ENCODE measurements around the gene B4GALNT4.

Gene B4GALNT4

GRCh38 chr11:380095-380480, 10.8 kb downstream of the B4GALNT4 start:
- no peak for TF ChIP-seq CTCF (IDR thresholded peaks at IDR 0.05; ENCODE audit: low read depth, low read length)
- H3K4me3 ChIP-seq (ENCODE audit: low read depth, low read length): no peak overlapping the region
- DNase-seq (ENCODE audit: low read depth, low spot score): no peak
- in situ Hi-C loops (cut with HindIII; ENCODE audit: low sequenced_read_pairs): no loop called here

- no peak overlapping the region for H3K4me3 ChIP-seq (ENCODE audit: low read depth, low read length)
- TF ChIP-seq CTCF (IDR thresholded peaks at IDR 0.05; ENCODE audit: low read depth, low read length): no peak
- DNase-seq (ENCODE audit: low read depth, low spot score): no peak
- in situ Hi-C loops (cut with HindIII; ENCODE audit: low sequenced_read_pairs): no loop called here
These were observed 11.2 kb downstream of the B4GALNT4 start for GRCh38 chr11:380491-380890.

DNA sequence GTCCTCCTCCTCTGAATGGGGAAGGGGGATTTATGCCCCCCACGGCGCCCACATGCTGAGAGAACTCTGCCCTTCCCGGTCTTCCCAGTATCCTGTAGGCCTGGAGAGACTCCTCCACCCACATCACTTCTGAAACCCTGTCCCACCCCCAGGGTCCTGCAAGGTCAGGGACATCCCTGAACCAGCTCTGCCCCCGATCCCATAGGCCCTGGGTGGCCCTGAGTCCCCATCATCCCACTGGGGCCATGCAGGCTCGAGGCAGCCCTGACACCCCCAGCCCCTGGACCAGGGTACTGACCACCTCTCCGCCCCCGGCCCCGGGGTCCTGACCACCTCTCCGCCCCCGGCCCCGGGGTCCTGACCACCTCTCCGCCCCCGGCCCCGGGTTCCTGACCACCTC, 11.7 kb downstream of the B4GALNT4 start:
- in situ Hi-C loops (cut with HindIII; ENCODE audit: low sequenced_read_pairs): no loop called here
- DNase-seq (ENCODE audit: low read depth, low spot score): no peak
- H3K4me3 ChIP-seq (ENCODE audit: low read depth, low read length): no peak overlapping the region
- TF ChIP-seq CTCF (IDR thresholded peaks at IDR 0.05; ENCODE audit: low read depth, low read length): no peak

DNA sequence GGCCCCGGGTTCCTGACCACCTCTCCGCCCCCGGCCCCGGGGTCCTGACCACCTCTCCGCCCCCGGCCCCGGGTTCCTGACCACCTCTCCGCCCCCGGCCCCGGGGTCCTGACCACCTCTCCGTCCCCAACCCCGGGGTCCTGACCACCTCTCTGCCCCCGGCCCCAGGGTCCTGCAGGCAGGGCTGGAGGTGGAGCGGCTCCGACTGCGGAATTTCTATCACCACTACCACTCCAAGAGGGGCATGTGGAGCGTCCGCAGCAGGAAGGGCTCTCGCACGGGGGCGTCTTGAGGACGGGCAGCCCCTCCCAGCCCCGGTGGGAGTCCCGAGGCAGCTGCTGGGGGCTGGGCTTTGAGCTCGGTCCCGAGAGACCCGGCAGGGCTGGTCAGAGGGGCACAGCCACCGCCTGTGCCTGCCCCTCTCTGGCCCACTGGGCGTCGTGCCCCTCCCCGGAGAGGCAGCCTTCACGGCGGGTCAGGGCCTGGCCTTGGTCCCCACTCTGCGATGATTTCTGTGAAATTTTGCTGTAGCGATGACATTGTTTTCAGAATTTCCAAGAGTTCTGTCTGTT, 12.3 kb downstream of the B4GALNT4 start:
- TF ChIP-seq CTCF (IDR thresholded peaks at IDR 0.05; ENCODE audit: low read depth, low read length): no peak
- H3K4me3 ChIP-seq (ENCODE audit: low read depth, low read length): no peak overlapping the region
- in situ Hi-C loops (cut with HindIII; ENCODE audit: low sequenced_read_pairs): no loop called here
- DNase-seq (ENCODE audit: low read depth, low spot score): no peak

DNA sequence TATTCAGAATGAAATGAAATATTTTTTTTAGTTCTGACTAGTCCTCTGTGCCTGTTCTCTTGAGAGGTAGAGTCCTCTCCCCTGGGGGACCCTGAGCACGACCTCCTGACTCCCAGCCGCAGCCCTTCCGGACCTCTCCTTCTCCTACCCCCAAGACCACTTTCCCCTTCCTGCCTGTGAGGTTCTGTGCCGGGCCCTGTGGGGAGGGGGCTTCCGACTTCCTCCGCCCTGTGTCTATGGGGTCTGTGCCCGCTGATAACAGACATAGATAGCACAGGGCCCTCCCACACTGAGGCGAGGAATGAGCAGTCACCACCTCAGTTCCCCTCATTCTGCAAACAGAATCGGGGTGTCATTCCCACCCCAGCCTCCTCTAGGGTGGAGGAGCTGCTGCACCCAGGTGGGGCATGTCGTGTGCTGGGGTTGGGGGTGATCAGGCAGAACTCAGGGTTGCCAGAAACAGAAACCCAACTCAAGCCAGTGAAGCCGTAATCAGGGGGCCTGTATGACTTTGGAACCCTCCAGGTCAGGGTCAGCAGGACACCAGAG, 12.9 kb downstream of the B4GALNT4 start:
- no peak for TF ChIP-seq CTCF (IDR thresholded peaks at IDR 0.05; ENCODE audit: low read depth, low read length)
- H3K4me3 ChIP-seq (ENCODE audit: low read depth, low read length): no peak overlapping the region
- no peak for DNase-seq (ENCODE audit: low read depth, low spot score)
- in situ Hi-C loops (cut with HindIII; ENCODE audit: low sequenced_read_pairs): no loop called here

GRCh38 chr11:383431-383830, 14.1 kb downstream of the B4GALNT4 start:
- DNase-seq (ENCODE audit: low read depth, low spot score): no peak
- TF ChIP-seq CTCF (IDR thresholded peaks at IDR 0.05; ENCODE audit: low read depth, low read length): no peak
- in situ Hi-C loops (cut with HindIII; ENCODE audit: low sequenced_read_pairs): no loop called here
- H3K4me3 ChIP-seq (ENCODE audit: low read depth, low read length): no peak overlapping the region
